Esophagus mucosa (tissue), 1 donor: ENCODE data around the gene GIPC1. TPM values are rescaled to one million over a fixed set of nuclear protein-coding genes. Genes with fewer than 3 reads are reported as not detected.
"Not testable (repeated sequence)": the region's sequence is repeated elsewhere in the genome, so short reads cannot be mapped to it uniquely, and the experiment has no call there.

Experiments used
- ATAC-seq: fragments of 200-7000 bp; cut with Tn5 transposase; one replicate; pipeline ENCODE4 v1.9.1; 2020
- total RNA-seq: library from RNA; stranded (reverse); gene quantifications from one replicate; pipeline ENCODE4 v1.2.4, GENCODE V29; 2023
- donor health status: DM: yes; HTN: yes; CAD: no.

GIPC1 gene
- total RNA-seq = 254 TPM

- ATAC-seq = peak; percentile 89
Measured at GRCh38 chr19:14496029-14496833, at the start of gene GIPC1. Gene GIPC1 (minus strand): TSS chr19:14496127. CDS start chr19:14482976, 13,151 bp downstream.

DNA sequence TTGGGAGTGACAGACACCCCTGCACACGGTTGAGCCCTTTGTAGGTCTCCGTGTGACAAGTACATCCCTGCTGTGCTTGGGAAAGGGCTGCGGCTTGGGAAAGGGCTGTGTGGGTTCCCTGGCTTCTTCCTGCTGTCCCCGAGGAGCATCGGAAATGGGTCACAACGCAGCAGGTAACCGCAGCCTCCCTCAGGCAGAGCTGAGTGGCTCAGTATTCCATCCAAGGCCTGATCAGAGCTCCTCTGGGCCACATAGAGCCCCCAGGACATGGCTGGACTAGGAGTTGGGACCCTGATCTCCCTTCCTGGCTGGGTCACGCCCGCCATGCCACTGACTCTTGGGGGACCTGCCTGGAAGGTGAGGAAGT is 49.8 kb upstream of the GIPC1 start:
- ATAC-seq = no peak

- peak; percentile 67 for ATAC-seq
Measured at GRCh38 chr19:14544977-14545715, 49.2 kb upstream of the GIPC1 start.

- ATAC-seq = peak; percentile 30
Measured at GRCh38 chr19:14544047-14544446, 48.1 kb upstream of the GIPC1 start.

- peak; percentile 69 for ATAC-seq
Measured at GRCh38 chr19:14542711-14543328, 46.9 kb upstream of the GIPC1 start.

- not testable (repeated sequence) for ATAC-seq
Measured at GRCh38 chr19:14541979-14542378, 46.1 kb upstream of the GIPC1 start.

GRCh38 chr19:14540741-14541525 is 45.0 kb upstream of the GIPC1 start:
- ATAC-seq = no peak

DNA sequence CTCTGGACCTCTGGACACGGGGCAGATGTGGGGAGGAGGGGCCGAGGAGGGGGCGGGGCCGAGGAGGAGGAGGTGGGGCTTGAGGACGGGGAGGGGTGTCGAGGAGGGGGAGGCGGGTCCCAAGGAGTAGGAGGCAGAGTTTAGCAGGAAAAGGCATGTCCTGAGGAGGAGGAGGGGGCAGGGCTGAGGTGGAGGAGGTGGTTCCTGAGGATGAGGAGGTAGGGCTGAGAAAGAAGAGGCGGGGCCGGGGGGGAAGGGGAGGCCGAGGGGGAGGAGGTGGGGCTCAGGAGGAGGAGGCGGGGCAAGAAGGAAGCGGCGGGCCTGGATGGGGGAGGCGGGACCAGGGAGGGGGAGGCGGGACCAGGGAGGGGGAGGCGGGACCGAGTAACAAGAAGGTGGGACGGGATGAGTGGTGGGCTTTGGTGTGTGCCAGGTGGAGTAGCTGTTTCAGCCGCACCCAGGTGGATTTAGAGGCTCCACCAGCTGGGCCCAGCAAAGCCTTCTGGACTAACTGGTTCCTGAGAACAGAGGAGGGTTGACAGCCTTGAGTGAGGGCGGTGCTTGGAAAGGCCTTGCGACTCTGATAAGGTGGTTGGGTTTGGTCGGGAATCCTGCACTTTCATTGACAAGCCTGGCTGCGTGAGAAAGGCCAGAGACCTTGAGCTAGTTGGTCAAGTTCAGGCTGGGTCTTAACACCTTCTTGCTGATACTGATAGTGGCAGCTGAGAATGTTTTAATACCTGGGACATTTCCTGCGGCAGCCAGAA is 41.2 kb upstream of the GIPC1 start:
- ATAC-seq = peak; percentile 92

GRCh38 chr19:14533450-14533849 is 37.5 kb upstream of the GIPC1 start:
- ATAC-seq = no peak

GRCh38 chr19:14530506-14530905 is 34.6 kb upstream of the GIPC1 start:
- no peak for ATAC-seq

- no peak for ATAC-seq
Measured at GRCh38 chr19:14530005-14530348, 34.0 kb upstream of the GIPC1 start.

DNA sequence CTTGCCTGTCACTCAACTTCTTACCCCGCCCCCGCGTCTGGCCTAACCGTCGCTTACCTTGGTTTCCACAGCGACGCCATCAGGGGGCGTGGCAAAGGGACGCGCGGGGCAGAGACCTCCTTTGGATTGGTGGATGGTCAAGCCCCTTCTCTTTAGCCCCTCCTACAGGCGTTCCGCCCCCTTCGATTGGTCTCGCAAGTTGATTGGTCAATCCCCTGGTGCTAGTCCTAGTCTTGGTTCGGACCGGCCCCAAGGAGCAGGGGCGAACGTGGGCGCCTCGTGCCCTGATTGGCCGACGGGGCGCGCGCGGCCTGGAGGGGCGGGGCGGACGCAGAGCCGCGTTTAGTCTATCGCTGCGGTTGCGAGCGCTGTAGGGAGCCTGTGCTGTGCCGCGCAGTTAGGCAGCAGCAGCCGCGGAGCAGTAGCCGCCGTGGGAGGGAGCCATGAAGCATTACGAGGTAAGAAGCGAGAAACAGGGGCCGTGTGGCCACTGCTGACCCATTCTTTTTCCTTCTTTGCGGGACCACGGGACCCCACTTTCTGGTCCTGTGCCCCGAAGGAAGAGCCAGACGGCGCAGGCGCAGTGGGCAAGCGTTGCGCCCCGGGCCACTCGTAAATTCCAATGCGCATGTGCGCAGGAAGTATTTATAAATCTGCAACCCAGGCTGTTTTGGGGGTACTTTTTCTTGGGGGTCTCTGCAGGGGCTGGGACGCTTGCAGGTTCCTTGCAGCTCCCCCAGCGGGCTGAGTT is 33.5 kb upstream of the GIPC1 start, which contains the start of gene TECR:
Gene TECR, plus strand, starts transcription at position 341 of the 751 bp plus-strand sequence. Its CDS starts 103 bp downstream, at position 444.
- ATAC-seq = peak; percentile 94

DNA sequence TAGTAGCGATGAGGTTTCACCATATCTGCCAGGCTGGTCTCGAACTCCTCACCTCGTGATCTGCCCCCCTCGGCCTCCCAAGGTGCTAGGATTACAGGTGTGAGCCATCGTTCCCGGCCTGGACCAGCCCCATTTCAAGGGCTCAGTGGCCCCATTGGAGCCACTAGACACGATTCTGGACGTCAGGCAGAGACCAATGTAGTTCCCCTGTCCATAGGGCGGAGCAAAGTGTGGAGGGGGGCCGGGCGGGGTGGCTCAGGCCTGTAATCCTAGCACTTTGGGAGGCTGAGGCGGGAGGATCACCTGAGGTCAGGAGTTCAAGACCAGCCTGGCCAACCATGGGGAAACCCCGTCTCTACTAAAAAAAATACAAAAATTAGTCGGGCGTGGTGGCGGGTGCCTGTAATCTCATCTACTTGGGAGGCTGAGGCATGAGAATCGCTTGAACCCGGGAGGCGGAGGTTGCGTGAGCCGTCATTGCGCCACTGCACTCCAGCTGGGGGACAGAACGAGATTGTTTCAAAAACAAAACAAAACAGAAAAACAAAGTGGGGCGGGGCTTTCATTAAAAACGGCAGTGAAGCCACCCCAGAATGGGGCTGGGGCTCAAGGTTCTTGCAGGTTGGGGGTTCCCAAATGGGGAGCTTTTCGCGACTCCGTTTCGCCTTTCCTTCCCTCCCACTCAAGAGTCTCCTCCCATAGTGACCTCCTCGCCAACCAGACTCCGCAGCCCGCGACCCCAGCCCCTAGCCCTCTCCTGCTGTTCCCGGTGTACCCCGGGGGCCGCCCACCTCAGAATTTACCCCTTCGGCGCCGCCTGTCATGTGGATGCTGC is 32.7 kb upstream of the GIPC1 start:
- no peak for ATAC-seq

DNA sequence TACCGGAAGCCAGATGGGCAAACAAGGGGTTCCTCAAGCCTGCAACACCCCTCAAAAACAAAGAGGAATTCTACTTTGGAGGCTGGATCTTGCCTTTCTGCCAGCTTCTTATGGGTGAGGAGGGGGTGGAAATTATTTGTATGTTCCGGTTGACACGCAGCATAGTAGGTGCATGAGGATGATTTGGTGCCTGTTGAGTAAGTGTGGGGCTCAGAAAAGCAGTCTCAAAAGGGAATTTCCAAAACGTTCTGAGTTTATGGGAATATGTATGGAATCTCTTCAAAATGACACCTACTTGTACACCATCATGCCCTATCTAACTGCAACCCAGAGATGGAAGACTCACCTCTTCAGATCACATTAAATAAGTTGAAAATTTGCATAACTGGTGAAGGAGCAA is 30.5 kb upstream of the GIPC1 start:
- no peak for ATAC-seq

DNA sequence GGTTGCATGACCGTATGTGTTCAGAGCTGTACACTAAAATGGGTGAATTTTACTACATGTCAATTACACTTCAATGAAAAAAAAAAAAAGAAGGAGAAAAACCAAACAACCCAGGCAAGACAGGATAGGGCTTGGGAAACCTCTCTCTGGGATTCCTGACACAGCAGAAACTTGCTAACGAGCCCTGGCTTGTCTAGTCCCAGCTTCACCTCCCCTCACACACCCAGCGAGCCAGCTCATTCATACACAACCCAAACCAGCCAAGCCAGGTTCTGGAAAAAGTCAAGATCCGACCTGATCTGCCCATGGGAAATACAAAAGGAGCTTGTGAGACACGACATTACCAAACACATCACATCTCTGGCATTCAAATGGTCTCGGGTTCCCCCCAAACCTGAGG is 29.8 kb upstream of the GIPC1 start:
- peak; percentile 56 for ATAC-seq

DNA sequence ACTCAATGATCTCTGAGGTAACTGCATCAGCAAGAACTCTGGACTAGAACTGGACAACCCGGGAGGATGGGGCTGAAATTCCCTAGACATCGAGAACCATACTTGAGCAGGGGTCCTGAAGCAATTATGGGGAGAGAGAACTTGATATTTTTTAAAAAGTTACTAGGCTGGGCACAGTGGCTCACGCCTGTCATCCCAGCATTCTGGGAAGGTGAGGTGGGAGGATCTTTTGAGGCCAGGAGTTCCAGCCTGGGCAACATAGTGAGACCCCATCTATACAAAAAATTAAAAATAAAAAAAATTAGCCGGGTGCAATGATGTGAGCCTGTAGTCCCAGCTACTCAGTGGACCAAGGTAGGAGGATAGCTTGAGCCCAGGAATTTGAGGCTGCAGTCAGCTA is 24.6 kb upstream of the GIPC1 start:
- no peak for ATAC-seq

DNA sequence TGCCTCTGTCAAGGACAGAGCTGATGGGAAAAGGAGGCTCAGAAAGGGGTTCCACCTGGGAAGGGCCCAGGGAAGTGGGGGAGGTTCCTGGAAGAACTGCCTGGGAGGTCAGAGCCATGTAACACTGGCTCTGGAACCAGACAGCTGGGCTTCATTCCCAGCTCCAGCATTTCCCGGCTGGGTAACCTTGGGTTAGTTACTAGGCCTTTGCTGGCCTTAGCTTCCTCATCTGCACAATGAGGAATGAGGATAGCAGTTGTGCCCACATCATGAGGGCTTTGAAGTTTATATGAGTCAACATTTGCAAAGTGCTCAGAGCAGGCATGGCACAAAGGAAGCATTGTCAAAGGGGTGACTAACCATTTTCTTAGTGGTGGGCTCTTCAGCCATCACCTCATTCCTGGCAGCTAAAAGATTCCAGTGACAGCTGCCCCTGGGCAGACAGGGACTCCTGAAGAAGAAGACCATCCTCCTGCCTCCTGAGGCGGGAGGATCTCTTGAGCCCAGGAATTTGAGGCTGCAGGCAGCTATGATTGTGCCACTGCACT is 24.0 kb upstream of the GIPC1 start:
- peak; percentile 35 for ATAC-seq

- ATAC-seq = no peak
Measured at GRCh38 chr19:14519245-14519859, 23.4 kb upstream of the GIPC1 start.

DNA sequence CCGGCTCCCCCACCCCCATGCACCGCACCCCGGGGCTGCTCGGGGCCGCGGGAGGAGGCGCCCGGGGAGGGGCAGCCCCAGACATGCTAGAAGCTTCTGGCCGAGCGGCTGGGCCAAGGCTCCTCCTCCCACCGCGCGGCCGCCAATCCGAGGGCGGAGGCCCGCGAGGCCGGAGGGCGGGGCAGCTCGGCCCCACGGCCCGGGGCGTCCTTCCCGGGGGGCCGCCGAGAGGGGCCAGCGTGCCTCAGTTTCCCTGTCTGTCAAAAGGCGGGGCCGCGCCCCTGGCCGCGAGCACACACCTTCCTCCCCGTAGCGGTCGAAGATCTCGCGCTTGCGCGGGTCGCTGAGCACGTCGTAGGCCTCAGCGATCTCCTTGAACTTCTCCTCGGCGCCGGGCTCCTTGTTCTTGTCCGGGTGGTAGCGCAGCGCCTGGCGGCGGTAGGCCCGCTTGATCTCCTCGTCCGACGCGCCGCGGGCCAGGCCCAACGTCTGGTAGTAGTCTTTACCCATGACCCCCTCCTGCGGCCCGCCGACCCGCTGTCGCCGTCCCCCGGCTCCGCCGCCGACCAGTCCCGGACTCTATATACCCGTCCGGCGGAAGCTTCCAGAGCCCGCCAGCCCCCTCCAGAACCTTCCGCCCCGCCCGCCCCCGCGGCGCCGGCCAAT is 22.0 kb upstream of the GIPC1 start, which contains the start of gene DNAJB1:
Gene DNAJB1, minus strand, starts transcription at position 558 of the 666 bp plus-strand sequence. Its CDS starts 48 bp downstream, at position 510.
- ATAC-seq = peak; percentile 76
